Measurements from ENCODE around the gene ARFGAP3.
"Not testable (repeated sequence)": the region's sequence is repeated elsewhere in the genome, so short reads cannot be mapped to it uniquely, and the experiment has no call there.

ARFGAP3 gene

GRCh38 chr22:42768385-42769035 is 88.6 kb downstream of the ARFGAP3 start:
- no peak for DNase-seq (ENCODE audit: low spot score)

- no peak for DNase-seq (ENCODE audit: low spot score)
Measured at GRCh38 chr22:42766860-42767259, 90.2 kb downstream of the ARFGAP3 start.

DNA sequence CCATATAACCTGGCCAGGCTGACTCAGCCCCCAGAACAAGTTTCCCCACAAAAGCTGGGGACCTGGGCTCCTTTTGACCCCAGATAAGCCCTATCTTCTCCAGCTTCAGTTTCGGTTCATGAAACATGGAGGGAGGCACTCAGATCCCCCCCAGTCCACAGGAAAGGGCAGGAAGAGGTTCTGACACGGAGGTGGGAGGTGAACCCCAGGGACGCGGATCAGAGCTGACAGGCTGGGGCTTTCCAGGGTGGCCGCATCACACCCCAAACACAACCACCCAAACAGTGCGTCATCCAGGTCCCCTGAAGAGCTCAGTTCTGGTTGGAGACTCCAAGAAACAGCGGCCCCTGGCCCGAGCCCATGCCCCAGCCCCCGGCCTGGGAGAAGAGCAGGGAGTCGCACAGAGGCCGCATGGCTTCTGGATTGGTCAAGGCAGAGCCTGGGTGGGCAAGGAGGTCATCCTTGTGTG is 92.1 kb downstream of the ARFGAP3 start:
- DNase-seq (ENCODE audit: low spot score) = no peak

GRCh38 chr22:42763965-42764480 is 93.0 kb downstream of the ARFGAP3 start:
- no peak for DNase-seq (ENCODE audit: low spot score)

DNA sequence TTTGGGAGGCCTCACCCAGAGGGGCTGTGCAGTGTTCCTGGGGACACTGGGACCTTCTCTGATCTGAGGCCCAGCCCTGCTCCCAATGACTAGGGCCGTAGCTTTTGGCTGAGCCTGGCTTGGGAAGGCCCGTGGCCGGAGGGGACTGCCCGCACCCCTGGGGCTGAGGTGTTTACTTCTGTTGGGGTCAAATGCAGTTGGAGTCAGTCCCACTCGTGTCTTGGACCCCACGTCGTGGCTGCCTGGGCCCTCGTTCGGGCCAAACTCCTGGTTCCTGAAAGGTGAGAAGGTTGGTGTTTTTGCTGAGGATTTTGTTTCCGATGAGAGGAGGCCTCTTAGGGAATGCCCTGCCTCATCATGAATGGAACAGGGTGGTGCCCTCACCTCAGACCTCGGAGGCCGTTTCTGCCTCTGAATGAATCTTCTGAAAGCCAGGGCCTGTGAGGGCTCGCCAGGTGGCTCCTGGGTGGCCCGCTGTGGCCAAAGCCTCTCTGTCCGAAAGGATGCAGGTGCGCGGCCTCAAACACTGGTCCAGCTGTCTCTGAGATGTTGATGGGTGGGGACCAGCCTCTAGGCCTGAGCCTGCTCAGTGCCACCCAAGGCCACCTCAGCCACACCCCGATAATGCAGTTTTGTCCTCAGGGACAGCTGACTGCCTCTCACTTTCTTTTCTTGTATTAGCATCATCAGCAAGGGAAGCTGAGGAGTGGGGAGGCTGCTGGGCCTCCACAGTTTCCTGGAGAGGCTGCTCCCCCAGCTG is 96.1 kb downstream of the ARFGAP3 start:
- DNase-seq (ENCODE audit: low spot score) = no peak

DNA sequence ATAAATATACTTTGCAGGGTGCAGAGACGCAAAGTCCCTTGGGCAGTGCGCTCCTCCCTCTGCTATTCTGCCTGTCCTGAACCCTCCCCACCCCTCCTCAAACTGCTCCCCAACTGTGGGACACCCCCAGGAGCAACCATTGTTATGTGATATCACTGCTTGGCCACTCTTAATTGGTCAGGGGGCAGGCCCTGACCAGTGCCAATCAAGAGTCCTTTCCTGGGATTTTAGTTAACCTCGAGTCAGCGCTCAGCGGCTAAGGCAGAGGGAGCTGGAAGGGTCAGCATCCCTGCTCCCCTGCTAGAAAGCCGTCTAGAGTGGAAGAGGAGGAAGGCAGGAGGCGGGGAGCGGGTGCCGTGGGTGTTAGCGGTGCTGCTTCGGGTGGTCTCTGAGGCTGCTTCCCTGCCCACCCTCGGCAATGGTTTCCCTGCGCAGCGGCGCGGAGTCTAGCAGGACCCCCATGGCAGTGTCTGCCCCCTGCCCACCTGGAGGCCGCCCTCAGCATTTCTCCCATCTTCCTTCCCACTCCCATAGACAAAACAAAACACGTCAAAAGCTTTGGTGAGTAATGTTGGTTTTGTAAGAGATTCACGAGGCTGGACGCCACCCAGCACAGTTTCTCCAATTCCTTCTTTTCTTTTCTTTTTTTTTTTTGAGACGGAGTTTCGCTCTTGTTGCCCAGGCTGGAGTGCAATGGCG is 98.0 kb downstream of the ARFGAP3 start:
- DNase-seq (ENCODE audit: low spot score) = no peak

GRCh38 chr22:42755553-42755952 is 101.5 kb downstream of the ARFGAP3 start:
- not testable (repeated sequence) for DNase-seq (ENCODE audit: low spot score)

DNA sequence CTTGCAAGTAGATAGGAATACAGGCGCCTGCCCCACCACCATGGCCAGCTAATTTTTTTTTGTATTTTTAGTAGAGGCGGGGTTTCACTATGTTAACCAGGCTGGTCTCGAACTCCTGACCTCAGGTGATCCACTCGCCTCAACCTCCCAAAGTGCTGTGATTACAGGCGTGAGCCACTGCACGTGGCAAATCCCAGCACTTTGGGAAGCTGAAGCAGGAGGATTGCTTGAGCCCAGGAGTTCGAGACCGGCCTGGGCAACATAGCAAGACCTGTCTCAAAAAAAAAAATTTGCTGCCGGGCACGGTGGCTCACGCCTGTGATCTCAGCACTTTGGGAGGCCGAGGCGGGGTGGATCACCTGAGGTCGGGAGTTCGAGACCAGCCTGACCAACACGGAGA is 102.0 kb downstream of the ARFGAP3 start:
- not testable (repeated sequence) for DNase-seq (ENCODE audit: low spot score)

DNA sequence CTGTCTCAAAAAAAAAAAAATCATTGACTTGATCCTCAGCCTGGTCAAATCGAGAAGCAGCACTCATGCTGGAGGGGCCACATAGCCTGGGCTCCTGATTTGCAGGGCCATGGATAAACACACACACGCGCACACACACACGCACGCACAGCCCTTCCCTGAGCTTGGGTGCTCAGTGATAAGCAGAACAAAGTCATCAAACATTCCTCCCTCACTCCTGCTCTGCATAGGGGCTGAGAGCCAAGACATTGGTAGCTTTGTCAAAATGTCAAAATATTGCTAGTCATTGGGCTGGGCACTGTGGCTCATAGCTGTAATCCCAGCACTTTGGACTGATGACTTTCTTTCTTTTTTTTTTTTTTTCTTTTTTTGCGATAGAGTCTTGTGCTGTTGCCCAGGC is 102.4 kb downstream of the ARFGAP3 start:
- DNase-seq (ENCODE audit: low spot score) = no peak

DNA sequence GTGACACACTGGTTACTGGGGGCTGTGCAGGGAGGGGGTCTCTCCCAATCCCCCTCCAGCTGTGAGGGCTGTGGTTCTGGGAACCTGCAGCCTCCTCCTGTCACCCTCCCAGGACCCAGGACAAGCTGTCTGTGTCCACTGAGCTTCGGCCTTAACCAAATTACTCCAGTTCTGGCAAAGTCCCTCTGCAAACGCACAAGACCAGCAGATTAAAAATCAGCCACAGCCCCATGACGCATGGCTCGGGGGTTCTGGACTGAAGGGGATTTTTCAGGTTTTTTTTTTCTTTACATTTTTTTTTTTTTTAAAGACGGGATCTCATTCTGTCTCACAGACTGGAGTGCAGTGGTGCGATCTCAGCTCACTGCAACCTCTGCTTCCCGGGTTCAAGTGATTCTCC is 104.2 kb downstream of the ARFGAP3 start:
- DNase-seq (ENCODE audit: low spot score) = no peak

GRCh38 chr22:42752230-42752746 is 104.8 kb downstream of the ARFGAP3 start:
- no peak for DNase-seq (ENCODE audit: low spot score)

DNA sequence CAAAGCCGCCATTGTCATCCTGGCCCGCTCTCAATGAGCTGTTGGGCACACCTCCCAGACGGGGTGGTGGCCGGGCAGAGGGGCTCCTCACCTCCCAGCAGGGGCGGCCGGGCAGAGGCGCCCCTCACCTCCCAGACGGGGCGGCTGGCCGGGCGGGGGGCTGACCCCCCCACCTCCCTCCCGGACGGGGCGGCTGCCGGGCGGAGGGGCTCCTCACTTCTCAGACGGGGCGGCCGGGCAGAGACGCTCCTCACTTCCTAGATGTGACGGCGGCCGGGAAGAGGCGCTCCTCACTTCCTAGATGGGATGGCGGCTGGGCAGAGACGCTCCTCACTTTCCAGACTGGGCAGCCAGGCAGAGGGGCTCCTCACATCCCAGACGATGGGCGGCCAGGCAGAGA is 106.7 kb downstream of the ARFGAP3 start:
- not testable (repeated sequence) for DNase-seq (ENCODE audit: low spot score)

GRCh38 chr22:42747701-42748513 is 109.2 kb downstream of the ARFGAP3 start:
- peak; percentile 53 for DNase-seq (ENCODE audit: low spot score)
